Skin of body (tissue), 3 donors: ENCODE measurements around the gene COQ2. TPM values are rescaled to one million over a fixed set of nuclear protein-coding genes. Genes with fewer than 3 reads are reported as not detected.

Experiments used
- DNase-seq: peaks from one replicate; lab custom pipeline; 2025; lab: John Stamatoyannopoulos, UW
- small RNA-seq: library from RNA; depleted of rRNA; stranded (forward); fragments of <200 nt; gene quantifications from one replicate; pipeline ENCODE3, GENCODE V24; 2014; ENCODE audit warnings: low replicate concordance
- total RNA-seq: library from RNA; depleted of rRNA; stranded (reverse); fragments of >200 nt; gene quantifications from one replicate; pipeline ENCODE4 v1.2.3, GENCODE V29; 2014

Gene COQ2
- total RNA-seq, 1 donor from 2014 or later, result 10.6 TPM

- no peak for DNase-seq
Measured at GRCh38 chr4:83219344-83220331, 65.0 kb downstream of the COQ2 start.

GRCh38 chr4:83217721-83218522 lies 66.7 kb downstream of the COQ2 start:
- no peak for DNase-seq

GRCh38 chr4:83216959-83217683 lies 67.5 kb downstream of the COQ2 start:
- no peak for DNase-seq

- DNase-seq, result no peak
Measured at GRCh38 chr4:83214079-83214478, 70.5 kb downstream of the COQ2 start.

Small RNAs within 50 kb of the gene (small RNA-seq; reads per million reads assigned to genes)
- not detected for gene AC114781.3

Other genes with a start within 250 kb of the COQ2 start
- 85.4 TPM for gene COPS4, start 249.6 kb downstream of the COQ2 start, total RNA-seq
- 10.5 TPM for gene PLAC8, start 170.1 kb downstream of the COQ2 start, total RNA-seq
- gene HPSE, start 50.0 kb upstream of the COQ2 start, total RNA-seq, result 3.9 TPM
- gene HELQ, start 171.0 kb upstream of the COQ2 start, total RNA-seq, result 12.0 TPM
- 19.9 TPM for gene MRPS18C, start 171.3 kb upstream of the COQ2 start, total RNA-seq
- 14.1 TPM for gene ABRAXAS1, start 200.3 kb upstream of the COQ2 start, total RNA-seq